ENCODE measurements around the gene RBM23. TPM values are rescaled to one million over a fixed set of nuclear protein-coding genes. Genes with fewer than 3 reads are reported as not detected.
"Not testable (repeated sequence)": the region's sequence is repeated elsewhere in the genome, so short reads cannot be mapped to it uniquely, and the experiment has no call there.

Gene RBM23
- 100 to 1,000 TPM in 4 of 5 donors, 10 to 100 TPM in 1; 95.6 to 128 (median 105) TPM for polyA plus RNA-seq (ENCODE audit: insufficient read depth in 1 of 5, insufficient read length in 5 of 5, low replicate concordance in 1 of 5)
- long read RNA-seq, donor 1, full-length matches to known transcripts: 24 of 49 reads
- long read RNA-seq, donor 1, partial matches to known transcripts: 25 of 49 reads
- long read RNA-seq, donor 1, other reads (novel, unspliced or antisense): 0 of 49 reads
- long read RNA-seq, donor 2, full-length matches to known transcripts: 13 of 18 reads
- long read RNA-seq, donor 2, partial matches to known transcripts: 5 of 18 reads
- long read RNA-seq, donor 2, other reads (novel, unspliced or antisense): 0 of 18 reads
- long read RNA-seq, donor 3, partial matches to known transcripts: 14 of 22 reads
- long read RNA-seq, donor 3, other reads (novel, unspliced or antisense): 0 of 22 reads
- long read RNA-seq, donor 4, partial matches to known transcripts: 9 of 16 reads
- long read RNA-seq, donor 4, other reads (novel, unspliced or antisense): 0 of 16 reads
- long read RNA-seq, donor 5, full-length matches to known transcripts: 22 of 38 reads
- long read RNA-seq, donor 5, partial matches to known transcripts: 16 of 38 reads
- long read RNA-seq, donor 5, other reads (novel, unspliced or antisense): 0 of 38 reads
- long read RNA-seq, donor 6, full-length matches to known transcripts: 22 of 33 reads
- long read RNA-seq, donor 6, partial matches to known transcripts: 11 of 33 reads
- long read RNA-seq, donor 6, other reads (novel, unspliced or antisense): 0 of 33 reads
- long read RNA-seq, donor 7, full-length matches to known transcripts: 9 of 23 reads
- long read RNA-seq, donor 7, partial matches to known transcripts: 14 of 23 reads
- long read RNA-seq, donor 7, other reads (novel, unspliced or antisense): 0 of 23 reads
- long read RNA-seq, donor 8, full-length matches to known transcripts: 12 of 18 reads
- long read RNA-seq, donor 8, partial matches to known transcripts: 6 of 18 reads
- long read RNA-seq, donor 8, other reads (novel, unspliced or antisense): 0 of 18 reads

GRCh38 chr14:22918804-22919600 is at the start of gene RBM23:
RBM23 (minus strand) TSS chr14:22919149.
- peak; percentile 100 for DNase-seq

GRCh38 chr14:22966783-22967269 is 47.9 kb upstream of the RBM23 start:
- DNase-seq: no peak

- DNase-seq: not testable (repeated sequence)
These were observed 47.2 kb upstream of the RBM23 start for GRCh38 chr14:22965916-22966782.

- no peak for DNase-seq
These were observed 43.2 kb upstream of the RBM23 start for GRCh38 chr14:22962061-22962676.

GRCh38 chr14:22955702-22956569 is 37.0 kb upstream of the RBM23 start:
- DNase-seq: no peak

- DNase-seq: no peak
These were observed 33.5 kb upstream of the RBM23 start for GRCh38 chr14:22952418-22952817.

- not testable (repeated sequence) for DNase-seq
These were observed 32.8 kb upstream of the RBM23 start for GRCh38 chr14:22951795-22952194.

- DNase-seq: no peak
These were observed 26.7 kb upstream of the RBM23 start for GRCh38 chr14:22945642-22946041.

GRCh38 chr14:22939684-22940083 is 20.7 kb upstream of the RBM23 start:
- no peak for DNase-seq

GRCh38 chr14:22935156-22935555 is 16.2 kb upstream of the RBM23 start:
- DNase-seq: no peak

- DNase-seq: peak in 1 of 2 donors; percentile 35
These were observed 13.2 kb upstream of the RBM23 start for GRCh38 chr14:22932146-22932545.

GRCh38 chr14:22929961-22930364 is 11.0 kb upstream of the RBM23 start:
- DNase-seq: no peak

GRCh38 chr14:22929104-22929960 is 10.4 kb upstream of the RBM23 start, which contains the start of gene PRMT5:
PRMT5 (minus strand) TSS chr14:22929376; CDS start chr14:22929361, 15 bp downstream.
- DNase-seq: peak; percentile 98 to 100

GRCh38 chr14:22928237-22929103 is 9.5 kb upstream of the RBM23 start:
- no peak for DNase-seq

- no peak for DNase-seq
These were observed 7.4 kb upstream of the RBM23 start for GRCh38 chr14:22926316-22926715.

GRCh38 chr14:22925513-22925912 is 6.6 kb upstream of the RBM23 start:
- DNase-seq: no peak

GRCh38 chr14:22923746-22924145 is 4.8 kb upstream of the RBM23 start:
- DNase-seq: no peak
